PC-3 (cell line): Measurements from ENCODE around the gene DTD1. TPM values are rescaled to one million over a fixed set of nuclear protein-coding genes. Genes with fewer than 3 reads are reported as not detected.

Source experiments
- ATAC-seq: fragments of 200-7000 bp; cut with Tn5 transposase; 2 replicates; pipeline ENCODE4 v1.9.1; 2020; ENCODE audit warnings: mild to moderate bottlenecking, moderate library complexity
- BruUV-seq: library from RNA; stranded (reverse); fragments of 400-500 nt; replicated peaks from 2 replicates; lab custom pipeline; 2021; lab: Mats Ljungman, UMichigan
- CTCF ChIA-PET: fragments of 300-600 bp; sonication (Branson Sonifier 250); formaldehyde crosslinking; loops from one replicate; lab custom pipeline; 2022; ENCODE audit warnings: antibody characterized with exemption; lab: Charles Lee
- POLR2A ChIA-PET: fragments of 300-600 bp; sonication (Branson Sonifier 250); formaldehyde crosslinking; loops from one replicate; lab custom pipeline; 2022; ENCODE audit warnings: antibody characterized with exemption; ENCODE audit not compliant: unreplicated experiment; lab: Charles Lee
- DNase-seq: peaks from one replicate; pipeline ENCODE4 v3.0.0-alpha.2; 2015
- H2AFZ ChIP-seq: fragments of 300-600 bp; sonication (generic); 2 replicates; pipeline ENCODE4 v1.6.0; 2016; ENCODE audit warnings: antibody characterized with exemption, low read length
- H3F3A ChIP-seq: fragments of 300-600 bp; sonication (generic); one replicate; pipeline ENCODE4 v1.6.0; 2017; ENCODE audit warnings: antibody characterized with exemption, low read length, control low read depth, mild to moderate bottlenecking; ENCODE audit not compliant: unreplicated experiment
- H3K27ac ChIP-seq: fragments of 300-600 bp; sonication (generic); 2 replicates; pipeline ENCODE4 v1.5.1; 2016; ENCODE audit warnings: mild to moderate bottlenecking, low read length
- H3K27me3 ChIP-seq: fragments of 300-600 bp; sonication (generic); 2 replicates; pipeline ENCODE4 v1.6.1; 2016; ENCODE audit warnings: low read length, mixed read lengths
- H3K36me3 ChIP-seq: fragments of 300-600 bp; sonication (generic); 2 replicates; pipeline ENCODE4 v1.6.1; 2016; ENCODE audit warnings: low read depth, mixed run types, low read length, mixed read lengths
- H3K4me1 ChIP-seq: fragments of 300-600 bp; sonication (generic); 2 replicates; pipeline ENCODE4 v1.5.1; 2016; ENCODE audit warnings: low read length; ENCODE audit not compliant: insufficient read depth
- H3K4me2 ChIP-seq: fragments of 300-600 bp; sonication (generic); 2 replicates; pipeline ENCODE4 v1.6.0; 2016; ENCODE audit warnings: low read length
- H3K4me3 ChIP-seq: fragments of 300-600 bp; sonication (generic); 2 replicates; pipeline ENCODE4 v1.5.1; 2016; ENCODE audit warnings: mild to moderate bottlenecking, low read length, mixed read lengths
- H3K79me2 ChIP-seq: fragments of 300-600 bp; sonication (generic); 2 replicates; pipeline ENCODE4 v1.6.1; 2017; ENCODE audit warnings: low read length, mixed read lengths
- H3K9ac ChIP-seq: fragments of 300-600 bp; sonication (generic); 2 replicates; pipeline ENCODE4 v1.6.0; 2016; ENCODE audit warnings: mild to moderate bottlenecking, low read length
- H3K9me2 ChIP-seq: fragments of 300-600 bp; sonication (generic); replicated peaks from 2 replicates; pipeline ENCODE4 v1.6.1; 2016; ENCODE audit warnings: mixed run types, low read length, mixed read lengths
- H3K9me3 ChIP-seq: fragments of 300-600 bp; sonication (generic); 2 replicates; pipeline ENCODE4 v1.6.1; 2016; ENCODE audit warnings: low read length, mixed read lengths
- H4K20me1 ChIP-seq: fragments of 300-600 bp; sonication (generic); 2 replicates; pipeline ENCODE4 v1.6.1; 2016; ENCODE audit warnings: low read length, mixed read lengths
- EZH2 ChIP-seq: fragments of 300-600 bp; sonication (generic); IDR thresholded peaks from one replicate; pipeline ENCODE4 v1.6.1; 2017; ENCODE audit warnings: antibody characterized with exemption, mild to moderate bottlenecking, low read length; ENCODE audit not compliant: unreplicated experiment
- EZH2phosphoT487 ChIP-seq: fragments of 300-600 bp; sonication (generic); IDR thresholded peaks from 2 replicates; pipeline ENCODE4 v1.6.1; 2018; ENCODE audit warnings: mild to moderate bottlenecking, antibody characterized with exemption, low read length, borderline replicate concordance
- intact Hi-C: fragments of 100-400 bp; cut with micrococcal nuclease; formaldehyde crosslinking; loops from 2 replicates; pipeline ENCODE4 v1.9.0; 2023
- total RNA-seq: library from RNA; depleted of rRNA; stranded (reverse); fragments of >200 nt; gene quantifications from 2 replicates; pipeline ENCODE4 v1.2.3, GENCODE V29; 2014
- TF ChIP-seq, protein P1 (sequence below): fragments of 300-600 bp; sonication (generic); conservative IDR thresholded peaks from 2 replicates; pipeline ENCODE4 v1.5.1; 2017; ENCODE audit warnings: antibody characterized with exemption, low read depth, mild to moderate bottlenecking, low read length

DTD1 gene
- total RNA-seq, 1 experiment from 2014 or later: 124 TPM

DNA sequence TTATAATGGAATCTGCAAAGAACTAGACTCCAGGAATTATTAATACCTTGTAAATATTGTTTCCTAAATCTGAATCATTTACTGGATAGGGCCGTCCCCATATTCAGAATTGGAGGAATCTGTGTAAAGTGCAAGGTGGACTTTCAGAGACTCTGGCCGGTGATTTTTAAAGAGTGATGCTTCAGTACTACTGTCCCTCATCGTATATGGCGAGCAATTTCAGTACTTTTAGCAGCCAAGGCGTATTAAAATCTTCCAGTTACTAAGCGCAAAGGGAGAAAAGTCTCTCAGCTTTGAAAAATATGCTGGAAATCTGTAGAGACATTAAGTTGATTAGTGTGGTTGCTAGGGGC lies 20.1 kb upstream of the DTD1 start:
- ATAC-seq: peak; percentile 38
- TSS peak; percentile 93 for BruUV-seq
- intact Hi-C loops: loop anchor here (1.0 to 10.0 kb wide), 2 partner anchors 60 to 153 kb away; partner anchors contain the start of gene SEC23B

GRCh38 chr20:18571009-18571408 lies 16.8 kb upstream of the DTD1 start:
- H3K79me2 ChIP-seq: peaks cover 26% of the 10 kb centered on the region
- H3K9ac ChIP-seq: no peak overlapping the region
- CTCF ChIA-PET: no interaction called here
- no peak overlapping the region for H2AFZ ChIP-seq
- no peaks in the 10 kb centered on the region for H4K20me1 ChIP-seq
- TF ChIP-seq, protein P1, sequence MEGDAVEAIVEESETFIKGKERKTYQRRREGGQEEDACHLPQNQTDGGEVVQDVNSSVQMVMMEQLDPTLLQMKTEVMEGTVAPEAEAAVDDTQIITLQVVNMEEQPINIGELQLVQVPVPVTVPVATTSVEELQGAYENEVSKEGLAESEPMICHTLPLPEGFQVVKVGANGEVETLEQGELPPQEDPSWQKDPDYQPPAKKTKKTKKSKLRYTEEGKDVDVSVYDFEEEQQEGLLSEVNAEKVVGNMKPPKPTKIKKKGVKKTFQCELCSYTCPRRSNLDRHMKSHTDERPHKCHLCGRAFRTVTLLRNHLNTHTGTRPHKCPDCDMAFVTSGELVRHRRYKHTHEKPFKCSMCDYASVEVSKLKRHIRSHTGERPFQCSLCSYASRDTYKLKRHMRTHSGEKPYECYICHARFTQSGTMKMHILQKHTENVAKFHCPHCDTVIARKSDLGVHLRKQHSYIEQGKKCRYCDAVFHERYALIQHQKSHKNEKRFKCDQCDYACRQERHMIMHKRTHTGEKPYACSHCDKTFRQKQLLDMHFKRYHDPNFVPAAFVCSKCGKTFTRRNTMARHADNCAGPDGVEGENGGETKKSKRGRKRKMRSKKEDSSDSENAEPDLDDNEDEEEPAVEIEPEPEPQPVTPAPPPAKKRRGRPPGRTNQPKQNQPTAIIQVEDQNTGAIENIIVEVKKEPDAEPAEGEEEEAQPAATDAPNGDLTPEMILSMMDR: no peak
- TF ChIP-seq EZH2 (no peak), EZH2phosphoT487 (no peak)
- DNase-seq: no peak
- no peak for ATAC-seq
- no peak overlapping the region for H3K27ac ChIP-seq
- POLR2A ChIA-PET: no interaction called here
- no peaks in the 10 kb centered on the region for H3F3A ChIP-seq
- H3K36me3 ChIP-seq: peaks cover 9% of the 10 kb centered on the region
- BruUV-seq: no TSS peak
- intact Hi-C loops: no loop called here
- H3K9me3 ChIP-seq: no peaks in the 10 kb centered on the region
- H3K4me2 ChIP-seq: no peak overlapping the region
- H3K4me1 ChIP-seq: peaks cover 7% of the 10 kb centered on the region
- no peak overlapping the region for H3K4me3 ChIP-seq
- H3K9me2 ChIP-seq: no peaks in the 10 kb centered on the region
- no peaks in the 10 kb centered on the region for H3K27me3 ChIP-seq

More for the DNA sequence above, 20.1 kb upstream of the DTD1 start:
- Histone ChIP-seq H3K27me3 (no peaks in the 10 kb centered on the region), H3K9ac (peak overlapping the region; percentile 92), H3K27ac (peak overlapping the region; percentile 36), H4K20me1 (no peaks in the 10 kb centered on the region), H3K4me3 (peak overlapping the region; percentile 94), H3K9me3 (no peaks in the 10 kb centered on the region), H3K9me2 (no peaks in the 10 kb centered on the region), H2AFZ (peak overlapping the region; percentile 95), H3K4me1 (peaks cover 7% of the 10 kb centered on the region), H3F3A (peaks cover 7% of the 10 kb centered on the region), H3K4me2 (peak overlapping the region; percentile 97), H3K79me2 (peaks cover 26% of the 10 kb centered on the region), H3K36me3 (peaks cover 9% of the 10 kb centered on the region)
- DNase-seq: no peak
- TF ChIP-seq EZH2phosphoT487: no peak
- TF ChIP-seq, protein P1: no peak
- no peak for TF ChIP-seq EZH2
- POLR2A ChIA-PET: interaction anchor here (0.6 kb wide), 1 partner anchor 1450 kb away, joined by 5 read pairs; no protein-coding TSS in a partner anchor
- CTCF ChIA-PET: no interaction called here

DNA sequence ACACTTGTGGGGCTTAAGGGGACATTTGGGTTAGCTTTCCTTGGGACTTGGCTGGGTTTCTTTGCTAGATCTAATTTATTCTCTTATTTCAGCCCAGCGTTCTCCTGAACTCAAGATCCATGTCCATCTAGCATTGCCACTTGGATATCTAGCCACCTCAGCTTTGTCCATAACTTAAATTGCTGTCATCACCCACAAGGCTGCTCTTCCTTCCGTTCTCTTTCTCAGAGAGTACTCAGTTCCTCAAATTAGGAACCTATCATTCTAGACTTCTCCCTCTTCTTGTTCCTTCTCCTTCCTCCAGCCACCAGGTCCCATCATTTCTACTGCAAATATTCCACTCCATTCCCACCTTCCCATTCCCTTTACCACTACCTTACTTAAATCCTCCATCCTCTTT lies 16.3 kb upstream of the DTD1 start:
- ChIA-PET CTCF (no interaction called here), POLR2A (no interaction called here)
- BruUV-seq: no TSS peak

More for the DNA sequence above, 16.3 kb upstream of the DTD1 start:
- Histone ChIP-seq H3K27me3 (no peaks in the 10 kb centered on the region), H4K20me1 (no peaks in the 10 kb centered on the region), H2AFZ (no peak overlapping the region), H3F3A (no peaks in the 10 kb centered on the region), H3K4me3 (no peak overlapping the region), H3K9me2 (no peaks in the 10 kb centered on the region), H3K4me1 (peaks cover 3% of the 10 kb centered on the region), H3K36me3 (peaks cover 9% of the 10 kb centered on the region), H3K79me2 (peaks cover 22% of the 10 kb centered on the region), H3K9me3 (no peaks in the 10 kb centered on the region), H3K9ac (no peak overlapping the region), H3K27ac (no peak overlapping the region), H3K4me2 (no peak overlapping the region)
- intact Hi-C loops: no loop called here
- no peak for DNase-seq
- no peak for TF ChIP-seq EZH2phosphoT487
- TF ChIP-seq EZH2: no peak
- TF ChIP-seq, protein P1: no peak
- no peak for ATAC-seq
